GM23338 (cell line): Measurements from ENCODE around the gene CDC16. TPM values are rescaled to one million over a fixed set of nuclear protein-coding genes. Genes with fewer than 3 reads are reported as not detected.

ENCODE experiments used
- ATAC-seq: fragments of 200-7000 bp; cut with Tn5 transposase; 3 replicates; pipeline ENCODE4 v1.9.1; 2020
- DNase-seq: peaks from one replicate; pipeline ENCODE4 v3.0.0-alpha.2; 2015; ENCODE audit warnings: low spot score
- H2AFZ ChIP-seq: fragments of 200-600 bp; sonication (generic); 2 replicates; pipeline ENCODE4 v1.8.0; 2016; ENCODE audit warnings: antibody characterized with exemption, mild to moderate bottlenecking, moderate library complexity
- H3F3A ChIP-seq: fragments of 200-600 bp; sonication (generic); replicated peaks from 2 replicates; pipeline ENCODE4 v1.8.0; 2017; ENCODE audit warnings: antibody characterized with exemption, mixed run types, low read depth
- H3K27ac ChIP-seq: fragments of 200-600 bp; sonication (generic); 2 replicates; pipeline ENCODE4 v1.6.1; 2016; ENCODE audit warnings: low read depth
- H3K27me3 ChIP-seq: fragments of 200-600 bp; sonication (generic); 2 replicates; pipeline ENCODE4 v1.8.0; 2016; ENCODE audit warnings: mild to moderate bottlenecking, mixed run types, moderate library complexity; ENCODE audit not compliant: insufficient read depth
- H3K36me3 ChIP-seq: fragments of 200-600 bp; sonication (generic); 2 replicates; pipeline ENCODE4 v1.8.0; 2016; ENCODE audit warnings: mild to moderate bottlenecking; ENCODE audit not compliant: insufficient read depth
- H3K4me1 ChIP-seq: fragments of 200-600 bp; sonication (generic); 2 replicates; pipeline ENCODE4 v1.8.0; 2016; ENCODE audit warnings: mild to moderate bottlenecking, moderate library complexity; ENCODE audit not compliant: insufficient read depth
- H3K4me2 ChIP-seq: fragments of 200-600 bp; sonication (generic); 2 replicates; pipeline ENCODE4 v1.7.1; 2017; ENCODE audit warnings: mixed run types
- H3K4me3 ChIP-seq: fragments of 200-600 bp; sonication (generic); 2 replicates; pipeline ENCODE4 v1.6.1; 2016; ENCODE audit warnings: mixed run types
- H3K79me2 ChIP-seq: fragments of 200-600 bp; sonication (generic); replicated peaks from 2 replicates; pipeline ENCODE4 v1.8.0; 2017; ENCODE audit warnings: mild to moderate bottlenecking; ENCODE audit not compliant: insufficient read depth
- H3K9me2 ChIP-seq: fragments of 200-600 bp; sonication (generic); 2 replicates; pipeline ENCODE4 v1.8.0; 2017; ENCODE audit not compliant: insufficient read depth
- H4K20me1 ChIP-seq: fragments of 200-600 bp; sonication (generic); replicated peaks from 2 replicates; pipeline ENCODE4 v1.8.0; 2017; ENCODE audit warnings: mild to moderate bottlenecking; ENCODE audit not compliant: insufficient read depth
- H3K27ac Mint-ChIP-seq: 2 replicates; pipeline ENCODE4 v1.8.0; 2020; ENCODE audit warnings: inconsistent platforms, mild to moderate bottlenecking, moderate library complexity, mixed read lengths
- H3K27me3 Mint-ChIP-seq: 3 replicates; pipeline ENCODE4 v1.8.0; 2022; ENCODE audit warnings: low read depth, mild to moderate bottlenecking, moderate library complexity, mixed read lengths, inconsistent platforms; ENCODE audit not compliant: insufficient read depth, poor library complexity
- H3K36me3 Mint-ChIP-seq: 3 replicates; pipeline ENCODE4 v1.8.0; 2021; ENCODE audit warnings: low read depth, mild to moderate bottlenecking, inconsistent platforms, moderate library complexity, mixed read lengths
- H3K4me1 Mint-ChIP-seq: 3 replicates; pipeline ENCODE4 v1.8.0; 2020; ENCODE audit warnings: mild to moderate bottlenecking, inconsistent platforms, mixed read lengths
- H3K4me3 Mint-ChIP-seq: 3 replicates; pipeline ENCODE4 v1.8.0; 2021; ENCODE audit warnings: moderate library complexity, mild to moderate bottlenecking, inconsistent platforms, mixed read lengths
- H3K9me3 Mint-ChIP-seq: 3 replicates; pipeline ENCODE4 v1.8.0; 2020; ENCODE audit warnings: moderate library complexity, mild to moderate bottlenecking, inconsistent platforms, mixed read lengths
- CREB1 ChIP-seq: fragments of 250-450 bp; sonication (Bioruptor Pico); IDR thresholded peaks from 2 replicates; pipeline ENCODE4 v1.5.0; 2020; ENCODE audit warnings: low read depth, mild to moderate bottlenecking, moderate library complexity
- STAT1 ChIP-seq: IDR thresholded peaks from one replicate; pipeline ENCODE4 v1.6.1; 2016; ENCODE audit warnings: antibody characterized with exemption; ENCODE audit not compliant: unreplicated experiment
- ZNF114 ChIP-seq: fragments of 250-450 bp; sonication (Bioruptor Pico); IDR thresholded peaks from 2 replicates; pipeline ENCODE4 v1.5.0; 2020; ENCODE audit warnings: mild to moderate bottlenecking, moderate library complexity
- polyA plus RNA-seq: library from polyadenylated mRNA; unstranded; fragments of >200 nt; fragmentation: Nextera tagmentation; extraction: Ambion mirVana; gene quantifications from 2 replicates; pipeline ENCODE4 v1.2.1, GENCODE V29; 2016
- total RNA-seq: library from RNA; depleted of rRNA; stranded (reverse); fragments of >200 nt; shearing (Covaris generic); gene quantifications from 2 replicates; pipeline ENCODE4 v1.2.3, GENCODE V29; 2014
- TF ChIP-seq, protein P1 (sequence below): fragments of 250-450 bp; sonication (Bioruptor Pico); IDR thresholded peaks from 2 replicates; pipeline ENCODE4 v1.5.0; 2020; ENCODE audit warnings: mild to moderate bottlenecking, moderate library complexity
- TF ChIP-seq, protein P2 (sequence below), 2 experiments: fragments of 200-600 bp in 1 of 2; sonication (generic) in 1 of 2; conservative IDR thresholded peaks; 2 replicates each; pipeline versions ENCODE4 v1.5.1 to v1.6.1; 2016 to 2017; ENCODE audit warnings: antibody characterized with exemption in 2 of 2, low read depth in 2 of 2, mild to moderate bottlenecking in 2 of 2, moderate library complexity in 1 of 2
- TF ChIP-seq, protein P3 (sequence below): IDR thresholded peaks from one replicate; pipeline ENCODE4 v1.6.1; 2018; ENCODE audit warnings: antibody characterized with exemption; ENCODE audit not compliant: unreplicated experiment

CDC16 gene
- total and polyA plus RNA-seq, 2 experiments from 2014 or later: 86.1 to 91.3 TPM

DNA sequence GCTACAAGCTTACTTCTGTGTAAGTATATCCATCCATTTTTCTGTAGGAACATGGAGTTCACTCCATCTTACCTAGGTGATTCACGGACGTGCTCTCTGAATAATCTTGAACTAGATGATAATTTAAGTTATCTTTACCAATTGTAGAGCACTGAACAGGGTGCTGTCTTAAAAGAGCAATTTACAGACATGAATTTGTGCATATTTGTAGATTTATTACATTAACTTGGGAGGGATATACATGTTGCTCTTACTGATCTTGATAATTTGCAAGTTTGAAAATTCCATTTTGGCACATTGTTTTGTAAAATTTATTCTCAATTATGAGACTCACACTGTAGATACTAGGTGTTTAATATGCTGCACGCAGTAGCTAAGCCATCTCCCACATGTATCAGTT is 9.3 kb downstream of the CDC16 start (continued):
- TF ChIP-seq, protein P1, sequence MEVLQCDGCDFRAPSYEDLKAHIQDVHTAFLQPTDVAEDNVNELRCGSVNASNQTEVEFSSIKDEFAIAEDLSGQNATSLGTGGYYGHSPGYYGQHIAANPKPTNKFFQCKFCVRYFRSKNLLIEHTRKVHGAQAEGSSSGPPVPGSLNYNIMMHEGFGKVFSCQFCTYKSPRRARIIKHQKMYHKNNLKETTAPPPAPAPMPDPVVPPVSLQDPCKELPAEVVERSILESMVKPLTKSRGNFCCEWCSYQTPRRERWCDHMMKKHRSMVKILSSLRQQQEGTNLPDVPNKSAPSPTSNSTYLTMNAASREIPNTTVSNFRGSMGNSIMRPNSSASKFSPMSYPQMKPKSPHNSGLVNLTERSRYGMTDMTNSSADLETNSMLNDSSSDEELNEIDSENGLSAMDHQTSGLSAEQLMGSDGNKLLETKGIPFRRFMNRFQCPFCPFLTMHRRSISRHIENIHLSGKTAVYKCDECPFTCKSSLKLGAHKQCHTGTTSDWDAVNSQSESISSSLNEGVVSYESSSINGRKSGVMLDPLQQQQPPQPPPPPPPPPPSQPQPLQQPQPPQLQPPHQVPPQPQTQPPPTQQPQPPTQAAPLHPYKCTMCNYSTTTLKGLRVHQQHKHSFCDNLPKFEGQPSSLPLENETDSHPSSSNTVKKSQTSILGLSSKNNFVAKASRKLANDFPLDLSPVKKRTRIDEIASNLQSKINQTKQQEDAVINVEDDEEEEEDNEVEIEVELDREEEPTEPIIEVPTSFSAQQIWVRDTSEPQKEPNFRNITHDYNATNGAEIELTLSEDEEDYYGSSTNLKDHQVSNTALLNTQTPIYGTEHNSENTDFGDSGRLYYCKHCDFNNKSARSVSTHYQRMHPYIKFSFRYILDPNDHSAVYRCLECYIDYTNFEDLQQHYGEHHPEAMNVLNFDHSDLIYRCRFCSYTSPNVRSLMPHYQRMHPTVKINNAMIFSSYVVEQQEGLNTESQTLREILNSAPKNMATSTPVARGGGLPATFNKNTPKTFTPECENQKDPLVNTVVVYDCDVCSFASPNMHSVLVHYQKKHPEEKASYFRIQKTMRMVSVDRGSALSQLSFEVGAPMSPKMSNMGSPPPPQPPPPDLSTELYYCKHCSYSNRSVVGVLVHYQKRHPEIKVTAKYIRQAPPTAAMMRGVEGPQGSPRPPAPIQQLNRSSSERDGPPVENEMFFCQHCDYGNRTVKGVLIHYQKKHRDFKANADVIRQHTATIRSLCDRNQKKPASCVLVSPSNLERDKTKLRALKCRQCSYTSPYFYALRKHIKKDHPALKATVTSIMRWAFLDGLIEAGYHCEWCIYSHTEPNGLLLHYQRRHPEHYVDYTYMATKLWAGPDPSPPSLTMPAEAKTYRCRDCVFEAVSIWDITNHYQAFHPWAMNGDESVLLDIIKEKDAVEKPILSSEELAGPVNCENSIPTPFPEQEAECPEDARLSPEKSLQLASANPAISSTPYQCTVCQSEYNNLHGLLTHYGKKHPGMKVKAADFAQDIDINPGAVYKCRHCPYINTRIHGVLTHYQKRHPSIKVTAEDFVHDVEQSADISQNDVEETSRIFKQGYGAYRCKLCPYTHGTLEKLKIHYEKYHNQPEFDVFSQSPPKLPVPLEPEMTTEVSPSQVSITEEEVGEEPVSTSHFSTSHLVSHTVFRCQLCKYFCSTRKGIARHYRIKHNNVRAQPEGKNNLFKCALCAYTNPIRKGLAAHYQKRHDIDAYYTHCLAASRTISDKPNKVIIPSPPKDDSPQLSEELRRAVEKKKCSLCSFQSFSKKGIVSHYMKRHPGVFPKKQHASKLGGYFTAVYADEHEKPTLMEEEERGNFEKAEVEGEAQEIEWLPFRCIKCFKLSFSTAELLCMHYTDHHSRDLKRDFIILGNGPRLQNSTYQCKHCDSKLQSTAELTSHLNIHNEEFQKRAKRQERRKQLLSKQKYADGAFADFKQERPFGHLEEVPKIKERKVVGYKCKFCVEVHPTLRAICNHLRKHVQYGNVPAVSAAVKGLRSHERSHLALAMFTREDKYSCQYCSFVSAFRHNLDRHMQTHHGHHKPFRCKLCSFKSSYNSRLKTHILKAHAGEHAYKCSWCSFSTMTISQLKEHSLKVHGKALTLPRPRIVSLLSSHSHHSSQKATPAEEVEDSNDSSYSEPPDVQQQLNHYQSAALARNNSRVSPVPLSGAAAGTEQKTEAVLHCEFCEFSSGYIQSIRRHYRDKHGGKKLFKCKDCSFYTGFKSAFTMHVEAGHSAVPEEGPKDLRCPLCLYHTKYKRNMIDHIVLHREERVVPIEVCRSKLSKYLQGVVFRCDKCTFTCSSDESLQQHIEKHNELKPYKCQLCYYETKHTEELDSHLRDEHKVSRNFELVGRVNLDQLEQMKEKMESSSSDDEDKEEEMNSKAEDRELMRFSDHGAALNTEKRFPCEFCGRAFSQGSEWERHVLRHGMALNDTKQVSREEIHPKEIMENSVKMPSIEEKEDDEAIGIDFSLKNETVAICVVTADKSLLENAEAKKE (CRISPR knock-in tag): no peak
- TF ChIP-seq, protein P2, sequence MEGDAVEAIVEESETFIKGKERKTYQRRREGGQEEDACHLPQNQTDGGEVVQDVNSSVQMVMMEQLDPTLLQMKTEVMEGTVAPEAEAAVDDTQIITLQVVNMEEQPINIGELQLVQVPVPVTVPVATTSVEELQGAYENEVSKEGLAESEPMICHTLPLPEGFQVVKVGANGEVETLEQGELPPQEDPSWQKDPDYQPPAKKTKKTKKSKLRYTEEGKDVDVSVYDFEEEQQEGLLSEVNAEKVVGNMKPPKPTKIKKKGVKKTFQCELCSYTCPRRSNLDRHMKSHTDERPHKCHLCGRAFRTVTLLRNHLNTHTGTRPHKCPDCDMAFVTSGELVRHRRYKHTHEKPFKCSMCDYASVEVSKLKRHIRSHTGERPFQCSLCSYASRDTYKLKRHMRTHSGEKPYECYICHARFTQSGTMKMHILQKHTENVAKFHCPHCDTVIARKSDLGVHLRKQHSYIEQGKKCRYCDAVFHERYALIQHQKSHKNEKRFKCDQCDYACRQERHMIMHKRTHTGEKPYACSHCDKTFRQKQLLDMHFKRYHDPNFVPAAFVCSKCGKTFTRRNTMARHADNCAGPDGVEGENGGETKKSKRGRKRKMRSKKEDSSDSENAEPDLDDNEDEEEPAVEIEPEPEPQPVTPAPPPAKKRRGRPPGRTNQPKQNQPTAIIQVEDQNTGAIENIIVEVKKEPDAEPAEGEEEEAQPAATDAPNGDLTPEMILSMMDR (conservative IDR thresholded peaks at IDR 0.05; ENCODE audit: low read depth in 2 of 2): no peak

DNA sequence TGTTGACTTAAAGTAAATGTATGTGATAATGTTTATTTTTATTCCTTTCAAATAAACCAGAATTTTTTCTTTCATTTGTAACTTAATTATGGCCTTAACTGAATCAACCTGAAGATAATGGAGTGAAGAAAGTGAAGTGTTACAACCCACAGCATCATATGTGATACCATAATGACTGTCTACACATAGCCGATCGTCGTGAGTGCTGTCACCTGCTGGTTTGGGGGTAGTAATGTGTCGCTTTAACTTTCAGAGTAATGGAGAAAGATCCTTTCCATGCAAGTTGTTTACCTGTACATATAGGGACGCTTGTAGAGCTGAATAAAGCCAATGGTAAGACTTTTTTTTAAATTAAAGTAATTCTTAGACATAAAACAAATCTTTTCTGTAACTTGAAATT is 9.9 kb downstream of the CDC16 start:
- H3K4me3 Mint-ChIP-seq: no peak overlapping the region
- Histone ChIP-seq H3K36me3 (peaks cover 80% of the 10 kb centered on the region), H3F3A (no peaks in the 10 kb centered on the region; the same call in none of the 2 replicates), H2AFZ (no peak overlapping the region), H3K9me2 (no peaks in the 10 kb centered on the region), H3K4me3 (no peak overlapping the region), H3K27ac (no peak overlapping the region), H3K27me3 (no peaks in the 10 kb centered on the region), H3K4me1 (peaks cover 4% of the 10 kb centered on the region; the same call in 1 of the 2 replicates), H3K4me2 (no peak overlapping the region), H4K20me1 (peaks cover 21% of the 10 kb centered on the region), H3K79me2 (peaks cover 4% of the 10 kb centered on the region; the same call in 1 of the 2 replicates)
- H3K9me3 Mint-ChIP-seq: no peaks in the 10 kb centered on the region
- TF ChIP-seq ZNF114 (no peak), STAT1 (no peak), CREB1 (no peak)
- TF ChIP-seq, protein P3, sequence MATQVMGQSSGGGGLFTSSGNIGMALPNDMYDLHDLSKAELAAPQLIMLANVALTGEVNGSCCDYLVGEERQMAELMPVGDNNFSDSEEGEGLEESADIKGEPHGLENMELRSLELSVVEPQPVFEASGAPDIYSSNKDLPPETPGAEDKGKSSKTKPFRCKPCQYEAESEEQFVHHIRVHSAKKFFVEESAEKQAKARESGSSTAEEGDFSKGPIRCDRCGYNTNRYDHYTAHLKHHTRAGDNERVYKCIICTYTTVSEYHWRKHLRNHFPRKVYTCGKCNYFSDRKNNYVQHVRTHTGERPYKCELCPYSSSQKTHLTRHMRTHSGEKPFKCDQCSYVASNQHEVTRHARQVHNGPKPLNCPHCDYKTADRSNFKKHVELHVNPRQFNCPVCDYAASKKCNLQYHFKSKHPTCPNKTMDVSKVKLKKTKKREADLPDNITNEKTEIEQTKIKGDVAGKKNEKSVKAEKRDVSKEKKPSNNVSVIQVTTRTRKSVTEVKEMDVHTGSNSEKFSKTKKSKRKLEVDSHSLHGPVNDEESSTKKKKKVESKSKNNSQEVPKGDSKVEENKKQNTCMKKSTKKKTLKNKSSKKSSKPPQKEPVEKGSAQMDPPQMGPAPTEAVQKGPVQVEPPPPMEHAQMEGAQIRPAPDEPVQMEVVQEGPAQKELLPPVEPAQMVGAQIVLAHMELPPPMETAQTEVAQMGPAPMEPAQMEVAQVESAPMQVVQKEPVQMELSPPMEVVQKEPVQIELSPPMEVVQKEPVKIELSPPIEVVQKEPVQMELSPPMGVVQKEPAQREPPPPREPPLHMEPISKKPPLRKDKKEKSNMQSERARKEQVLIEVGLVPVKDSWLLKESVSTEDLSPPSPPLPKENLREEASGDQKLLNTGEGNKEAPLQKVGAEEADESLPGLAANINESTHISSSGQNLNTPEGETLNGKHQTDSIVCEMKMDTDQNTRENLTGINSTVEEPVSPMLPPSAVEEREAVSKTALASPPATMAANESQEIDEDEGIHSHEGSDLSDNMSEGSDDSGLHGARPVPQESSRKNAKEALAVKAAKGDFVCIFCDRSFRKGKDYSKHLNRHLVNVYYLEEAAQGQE: no peak
- TF ChIP-seq, protein P2 (conservative IDR thresholded peaks at IDR 0.05; ENCODE audit: low read depth in 2 of 2): 0 out of 4 replicates have a peak, but pooled peaks have one; percentile 22 to 29
- ATAC-seq (no peak), DNase-seq (no peak)
- no peak overlapping the region for H3K27ac Mint-ChIP-seq
- peaks cover 95% of the 10 kb centered on the region for H3K36me3 Mint-ChIP-seq
- H3K4me1 Mint-ChIP-seq: peaks cover 16% of the 10 kb centered on the region
- peaks cover 7% of the 10 kb centered on the region for H3K27me3 Mint-ChIP-seq
